ENCODE data around the gene MAK.

- TF ChIP-seq YY1 (IDR thresholded peaks at IDR 0.05) = no peak
- TF ChIP-seq CTCF (IDR thresholded peaks at IDR 0.05; ENCODE audit: low read depth, low read length, missing input control) = no peak
- no peak for TF ChIP-seq FOXA1 (IDR thresholded peaks at IDR 0.05)
- no peak for TF ChIP-seq ATF3 (IDR thresholded peaks at IDR 0.05)
- no peak for TF ChIP-seq RAD21 (IDR thresholded peaks at IDR 0.05)
- no peak for TF ChIP-seq GABPA (IDR thresholded peaks at IDR 0.05 in 1 of 2, conservative IDR thresholded peaks at IDR 0.05 in 1 of 2)
- TF ChIP-seq ZBTB33 (IDR thresholded peaks at IDR 0.05) = no peak
- no peak for TF ChIP-seq JUND (IDR thresholded peaks at IDR 0.05)
- no peak for TF ChIP-seq REST (IDR thresholded peaks at IDR 0.05)
These were observed 525 bp upstream of the MAK start for GRCh38 chr6:10838794-10839333.

Measured in liver (tissue), 3 donors.